HepG2 (cell line): ENCODE measurements around the gene ANTKMT. TPM values are rescaled to one million over a fixed set of nuclear protein-coding genes. Genes with fewer than 3 reads are reported as not detected.

Experiments used
- GFI1 ChIP-seq: sonication (generic); formaldehyde crosslinking; IDR thresholded peaks from 2 replicates; pipeline ENCODE4 v1.5.0; 2020; ENCODE audit warnings: missing genetic modification reagents, mild to moderate bottlenecking, borderline replicate concordance
- IKZF4 ChIP-seq: sonication (generic); formaldehyde crosslinking; IDR thresholded peaks from 2 replicates; pipeline ENCODE4 v1.5.1; 2020; ENCODE audit warnings: borderline replicate concordance, mild to moderate bottlenecking, low read depth, missing genetic modification reagents; ENCODE audit errors: not compliant biosample characterization
- PCBP1 ChIP-seq: fragments of 200-400 bp; formaldehyde crosslinking; IDR thresholded peaks from 2 replicates; pipeline ENCODE4 v1.6.1; 2017; ENCODE audit warnings: mild to moderate bottlenecking, low read depth, low read length, borderline replicate concordance
- REL ChIP-seq: sonication (generic); formaldehyde crosslinking; conservative IDR thresholded peaks from 2 replicates; pipeline ENCODE4 v1.8.0; 2022; ENCODE audit warnings: mild to moderate bottlenecking, missing genetic modification reagents, moderate library complexity
- SP140L ChIP-seq: sonication (generic); formaldehyde crosslinking; IDR thresholded peaks from 2 replicates; pipeline ENCODE4 v1.4.0; 2020; ENCODE audit warnings: missing genetic modification reagents, borderline replicate concordance
- TAF1 ChIP-seq: sonication (generic); formaldehyde crosslinking; IDR thresholded peaks from 2 replicates; pipeline ENCODE4 v1.4.0; 2020; ENCODE audit warnings: missing genetic modification reagents
- TIGD3 ChIP-seq: sonication (generic); formaldehyde crosslinking; IDR thresholded peaks from 2 replicates; pipeline ENCODE4 v1.5.1; 2020; ENCODE audit warnings: mild to moderate bottlenecking, missing genetic modification reagents, borderline replicate concordance
- ZBTB20 ChIP-seq: sonication (generic); formaldehyde crosslinking; IDR thresholded peaks from 2 replicates; pipeline ENCODE4 v1.8.1; 2023; ENCODE audit warnings: missing genetic modification reagents, low read depth, mild to moderate bottlenecking, borderline replicate concordance
- ZNF205 ChIP-seq: IDR thresholded peaks from 2 replicates; pipeline ENCODE4 v1.6.1; 2018; ENCODE audit warnings: missing biosample characterization, missing genetic modification reagents
- ZNF264 ChIP-seq: sonication (generic); formaldehyde crosslinking; IDR thresholded peaks from 2 replicates; pipeline ENCODE4 v1.4.0; 2020; ENCODE audit warnings: missing genetic modification reagents
- ZNF333 ChIP-seq: sonication (generic); formaldehyde crosslinking; IDR thresholded peaks from 2 replicates; pipeline ENCODE4 v1.4.0; 2020; ENCODE audit warnings: mild to moderate bottlenecking, missing genetic modification reagents, borderline replicate concordance
- ZNF33A ChIP-seq: sonication (generic); formaldehyde crosslinking; IDR thresholded peaks from 2 replicates; pipeline ENCODE4 v1.5.1; 2020; ENCODE audit warnings: missing genetic modification reagents, mild to moderate bottlenecking, moderate library complexity, borderline replicate concordance
- ZNF430 ChIP-seq: sonication (generic); formaldehyde crosslinking; IDR thresholded peaks from 2 replicates; pipeline ENCODE4 v1.9.0; 2021; ENCODE audit warnings: mild to moderate bottlenecking, missing genetic modification reagents
- ZNF44 ChIP-seq: sonication (generic); formaldehyde crosslinking; IDR thresholded peaks from 2 replicates; pipeline ENCODE4 v1.5.1; 2020; ENCODE audit warnings: mild to moderate bottlenecking, missing genetic modification reagents
- ZNF496 ChIP-seq: sonication (generic); formaldehyde crosslinking; IDR thresholded peaks from 2 replicates; pipeline ENCODE4 v1.8.1; 2023; ENCODE audit warnings: mild to moderate bottlenecking, moderate library complexity, missing genetic modification reagents; ENCODE audit not compliant: insufficient replicate concordance
- ZNF704 ChIP-seq: sonication (generic); formaldehyde crosslinking; IDR thresholded peaks from 2 replicates; pipeline ENCODE4 v1.8.1; 2023; ENCODE audit warnings: mild to moderate bottlenecking, inconsistent platforms, moderate library complexity, missing genetic modification reagents, borderline replicate concordance
- ZNF775 ChIP-seq: sonication (generic); formaldehyde crosslinking; IDR thresholded peaks from 2 replicates; pipeline ENCODE4 v1.4.0; 2020; ENCODE audit warnings: missing genetic modification reagents, mild to moderate bottlenecking, moderate library complexity, borderline replicate concordance
- ZSCAN31 ChIP-seq: sonication (generic); formaldehyde crosslinking; IDR thresholded peaks from 2 replicates; pipeline ENCODE4 v1.5.0; 2020; ENCODE audit warnings: low read depth, mild to moderate bottlenecking, missing genetic modification reagents
- polyA plus RNA-seq, 8 experiments: library from polyadenylated mRNA; depleted of rRNA in 3 of 8; stranded (reverse) in 7 of 8; unstranded in 1 of 8; fragments of >200 nt; fragmentation: Illumina TruSeq in 4 of 8; extraction: Trizol in 4 of 8; gene quantifications; 2 replicates each; pipeline versions ENCODE4 v1.2.1 to v1.2.3, GENCODE V29; 2011 to 2016; ENCODE audit warnings: low read depth in 4 of 8, missing spikeins in 1 of 8, mixed read lengths in 1 of 8; ENCODE audit not compliant: insufficient read depth in 1 of 8
- total RNA-seq, 5 experiments: library from RNA; depleted of rRNA; stranded (reverse); fragments of >200 nt; fragmentation: Illumina TruSeq; extraction: Trizol; gene quantifications; 2 replicates each; pipeline ENCODE4 v1.2.3, GENCODE V29; 2016; ENCODE audit warnings: low read depth in 1 of 5
- TF ChIP-seq, protein P1 (sequence below): sonication (generic); formaldehyde crosslinking; IDR thresholded peaks from 2 replicates; pipeline ENCODE4 v1.4.0; 2020; ENCODE audit warnings: missing genetic modification reagents
- TF ChIP-seq, protein P2 (sequence below): sonication (generic); formaldehyde crosslinking; IDR thresholded peaks from 2 replicates; pipeline ENCODE4 v1.5.0; 2020; ENCODE audit warnings: mild to moderate bottlenecking, missing genetic modification reagents

ANTKMT gene
- total and polyA plus RNA-seq, 2 of the 13 experiments (the other 11 are each of a cell fraction or from before 2014, with no cell fraction given) = 7.5 to 47.8 TPM

GRCh38 chr16:720990-721764 is at the start of gene ANTKMT (continued):
- peak; percentile 76 for TF ChIP-seq ZSCAN31
- no peak for TF ChIP-seq ZNF205 (CRISPR knock-in tag)
- no peak for TF ChIP-seq ZNF44 (CRISPR knock-in tag)
- TF ChIP-seq ZNF430 (CRISPR knock-in tag) = peak; percentile 85
- no peak for TF ChIP-seq SP140L (CRISPR knock-in tag)
- TF ChIP-seq, protein P1, sequence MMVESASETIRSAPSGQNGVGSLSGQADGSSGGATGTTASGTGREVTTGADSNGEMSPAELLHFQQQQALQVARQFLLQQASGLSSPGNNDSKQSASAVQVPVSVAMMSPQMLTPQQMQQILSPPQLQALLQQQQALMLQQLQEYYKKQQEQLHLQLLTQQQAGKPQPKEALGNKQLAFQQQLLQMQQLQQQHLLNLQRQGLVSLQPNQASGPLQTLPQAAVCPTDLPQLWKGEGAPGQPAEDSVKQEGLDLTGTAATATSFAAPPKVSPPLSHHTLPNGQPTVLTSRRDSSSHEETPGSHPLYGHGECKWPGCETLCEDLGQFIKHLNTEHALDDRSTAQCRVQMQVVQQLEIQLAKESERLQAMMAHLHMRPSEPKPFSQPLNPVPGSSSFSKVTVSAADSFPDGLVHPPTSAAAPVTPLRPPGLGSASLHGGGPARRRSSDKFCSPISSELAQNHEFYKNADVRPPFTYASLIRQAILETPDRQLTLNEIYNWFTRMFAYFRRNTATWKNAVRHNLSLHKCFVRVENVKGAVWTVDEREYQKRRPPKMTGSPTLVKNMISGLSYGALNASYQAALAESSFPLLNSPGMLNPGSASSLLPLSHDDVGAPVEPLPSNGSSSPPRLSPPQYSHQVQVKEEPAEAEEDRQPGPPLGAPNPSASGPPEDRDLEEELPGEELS (CRISPR knock-in tag) = peak; percentile 19; the same call in 1 of the 2 replicates
- no peak for TF ChIP-seq ZNF775
- no peak; the same call in 1 of the 2 replicates for TF ChIP-seq ZNF33A (CRISPR knock-in tag)
- no peak for TF ChIP-seq ZNF333 (CRISPR knock-in tag)
- no peak for TF ChIP-seq TIGD3
- TF ChIP-seq IKZF4 (CRISPR knock-in tag) = peak; percentile 77
- peak; percentile 43; the same call in 1 of the 2 replicates for TF ChIP-seq GFI1 (CRISPR knock-in tag)
- no peak for TF ChIP-seq ZNF496 (CRISPR knock-in tag)
- TF ChIP-seq ZNF264 (CRISPR knock-in tag) = no peak
- peak; percentile 47; the same call in 1 of the 2 replicates for TF ChIP-seq REL (CRISPR knock-in tag)
- TF ChIP-seq ZBTB20 (CRISPR knock-in tag) = 0 out of 2 replicates have a peak, but pooled peaks have one; percentile 21
- TF ChIP-seq, protein P2, sequence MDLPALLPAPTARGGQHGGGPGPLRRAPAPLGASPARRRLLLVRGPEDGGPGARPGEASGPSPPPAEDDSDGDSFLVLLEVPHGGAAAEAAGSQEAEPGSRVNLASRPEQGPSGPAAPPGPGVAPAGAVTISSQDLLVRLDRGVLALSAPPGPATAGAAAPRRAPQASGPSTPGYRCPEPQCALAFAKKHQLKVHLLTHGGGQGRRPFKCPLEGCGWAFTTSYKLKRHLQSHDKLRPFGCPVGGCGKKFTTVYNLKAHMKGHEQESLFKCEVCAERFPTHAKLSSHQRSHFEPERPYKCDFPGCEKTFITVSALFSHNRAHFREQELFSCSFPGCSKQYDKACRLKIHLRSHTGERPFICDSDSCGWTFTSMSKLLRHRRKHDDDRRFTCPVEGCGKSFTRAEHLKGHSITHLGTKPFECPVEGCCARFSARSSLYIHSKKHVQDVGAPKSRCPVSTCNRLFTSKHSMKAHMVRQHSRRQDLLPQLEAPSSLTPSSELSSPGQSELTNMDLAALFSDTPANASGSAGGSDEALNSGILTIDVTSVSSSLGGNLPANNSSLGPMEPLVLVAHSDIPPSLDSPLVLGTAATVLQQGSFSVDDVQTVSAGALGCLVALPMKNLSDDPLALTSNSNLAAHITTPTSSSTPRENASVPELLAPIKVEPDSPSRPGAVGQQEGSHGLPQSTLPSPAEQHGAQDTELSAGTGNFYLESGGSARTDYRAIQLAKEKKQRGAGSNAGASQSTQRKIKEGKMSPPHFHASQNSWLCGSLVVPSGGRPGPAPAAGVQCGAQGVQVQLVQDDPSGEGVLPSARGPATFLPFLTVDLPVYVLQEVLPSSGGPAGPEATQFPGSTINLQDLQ (CRISPR knock-in tag) = no peak; the same call in 1 of the 2 replicates
- no peak for TF ChIP-seq PCBP1
- TF ChIP-seq TAF1 (CRISPR knock-in tag) = no peak; the same call in 1 of the 2 replicates
- TF ChIP-seq ZNF704 (CRISPR knock-in tag) = no peak
